HepG2 (cell line): ENCODE measurements around the gene PTCH1. TPM values are rescaled to one million over a fixed set of nuclear protein-coding genes. Genes with fewer than 3 reads are reported as not detected.

Experiments
- ATAC-seq: fragments of 200-7000 bp; cut with Tn5 transposase; 3 replicates; pipeline ENCODE4 v1.9.1; 2020; ENCODE audit warnings: mild to moderate bottlenecking, moderate library complexity
- BruUV-seq: library from RNA; stranded (reverse); fragments of 400-500 nt; replicated peaks from 2 replicates; lab custom pipeline; 2021; lab: Mats Ljungman, UMichigan
- CTCF ChIA-PET: fragments of 300-600 bp; formaldehyde crosslinking; extraction: SDS; loops from one replicate; lab custom pipeline; 2021; ENCODE audit warnings: low total read pairs, inconsistent platforms, low intra/inter-chr PET ratio; lab: Yijun Ruan, JAX
- POLR2A ChIA-PET: fragments of 350-600 bp; sonication (Branson Sonifier 250); formaldehyde crosslinking; loops from one replicate; lab custom pipeline; 2020; ENCODE audit warnings: antibody characterized with exemption, inconsistent platforms; lab: Yijun Ruan, JAX
- DNase-seq: peaks from one replicate; pipeline ENCODE4 v3.0.0-alpha.2; 2015; ENCODE audit warnings: low spot score
- FAIRE-seq: peaks from 3 replicates; lab custom pipeline; 2011; peaks lifted over from hg19 to GRCh38; lab: Jason Lieb, UNC
- H2AFZ ChIP-seq: one replicate; pipeline ENCODE4 v1.6.1; 2011; ENCODE audit warnings: low read length, inconsistent platforms
- H3K27ac ChIP-seq: fragments of 300-600 bp; 3 replicates; pipeline ENCODE4 v1.8.0; 2011; ENCODE audit warnings: mixed run types, mild to moderate bottlenecking, mixed read lengths, low read length, inconsistent platforms; ENCODE audit not compliant: insufficient read depth; ENCODE audit errors: extremely low read length
- H3K27me3 ChIP-seq, 2 experiments: fragments of 200-600 bp in 1 of 2; 2 replicates in 1 of 2; 3 replicates in 1 of 2; pipeline versions ENCODE4 v1.6.0 to v1.8.0; 2011; ENCODE audit warnings: low read length in 2 of 2, mild to moderate bottlenecking in 2 of 2, moderate library complexity in 2 of 2, inconsistent platforms in 1 of 2; ENCODE audit not compliant: insufficient read depth in 2 of 2, control insufficient read depth in 1 of 2
- H3K36me3 ChIP-seq, 2 experiments: fragments of 200-600 bp in 1 of 2; replicated peaks in 1 of 2; 2 replicates in 1 of 2; 3 replicates in 1 of 2; pipeline versions ENCODE4 v1.5.1 to v1.8.0; 2011; ENCODE audit warnings: low read length in 2 of 2, inconsistent platforms in 1 of 2; ENCODE audit not compliant: insufficient read depth in 2 of 2, control insufficient read depth in 1 of 2
- H3K4me1 ChIP-seq: 2 replicates; pipeline ENCODE4 v1.5.1; 2012; ENCODE audit warnings: low read length, inconsistent platforms; ENCODE audit not compliant: insufficient read depth
- H3K4me2 ChIP-seq: 2 replicates; pipeline ENCODE4 v1.6.0; 2011; ENCODE audit warnings: low read depth, low read length, inconsistent platforms
- H3K4me3 ChIP-seq, 3 experiments: fragments of 200-600 bp in 1 of 3; sonication (generic), shearing (Covaris generic) in 1 of 3; replicated peaks in 1 of 3; 2 replicates each; pipeline ENCODE4 v1.5.1; 2011 to 2016; ENCODE audit warnings: low read length in 3 of 3, inconsistent platforms in 2 of 3, low read depth in 2 of 3, mild to moderate bottlenecking in 2 of 3, control low read depth in 1 of 3, mixed read lengths in 1 of 3; ENCODE audit not compliant: insufficient read depth in 1 of 3
- H3K79me2 ChIP-seq: one replicate; pipeline ENCODE4 v1.6.1; 2011; ENCODE audit warnings: low read length, inconsistent platforms; ENCODE audit not compliant: insufficient read depth
- H3K9ac ChIP-seq: 2 replicates; pipeline ENCODE4 v1.6.0; 2011; ENCODE audit warnings: mild to moderate bottlenecking, low read depth, low read length, inconsistent platforms; ENCODE audit not compliant: insufficient read depth
- H3K9me3 ChIP-seq: 2 replicates; pipeline ENCODE4 v1.5.1; 2012; ENCODE audit warnings: mild to moderate bottlenecking, low read length
- H4K20me1 ChIP-seq: 2 replicates; pipeline ENCODE4 v1.6.0; 2011; ENCODE audit warnings: inconsistent platforms, mild to moderate bottlenecking, low read length, moderate library complexity; ENCODE audit not compliant: insufficient read depth
- ATAD3A ChIP-seq: sonication (generic); formaldehyde crosslinking; IDR thresholded peaks from 2 replicates; pipeline ENCODE4 v1.4.0; 2020; ENCODE audit warnings: missing genetic modification reagents
- BCLAF1 ChIP-seq: fragments of 450-650 bp; IDR thresholded peaks from 2 replicates; pipeline ENCODE4 v1.6.1; 2017; ENCODE audit warnings: mild to moderate bottlenecking
- KDM5B ChIP-seq: sonication (generic); formaldehyde crosslinking; IDR thresholded peaks from 2 replicates; pipeline ENCODE4 v1.4.0; 2020; ENCODE audit warnings: missing genetic modification reagents, mild to moderate bottlenecking, borderline replicate concordance
- ONECUT2 ChIP-seq: sonication (generic); formaldehyde crosslinking; IDR thresholded peaks from 2 replicates; pipeline ENCODE4 v1.4.0; 2020; ENCODE audit warnings: missing genetic modification reagents
- RAD51 ChIP-seq: fragments of 450-650 bp; IDR thresholded peaks from 2 replicates; pipeline ENCODE4 v1.6.1; 2016; ENCODE audit warnings: borderline replicate concordance
- RXRA ChIP-seq: sonication (generic); formaldehyde crosslinking; IDR thresholded peaks from 2 replicates; pipeline ENCODE4 v1.5.1; 2020; ENCODE audit warnings: missing genetic modification reagents
- ZNF33B ChIP-seq: sonication (generic); formaldehyde crosslinking; IDR thresholded peaks from 2 replicates; pipeline ENCODE4 v1.5.1; 2020; ENCODE audit warnings: mild to moderate bottlenecking, missing genetic modification reagents
- WGBS: methylation state at CpG from one replicate; pipeline ENCODE4 v1.1.6; 2017; ENCODE audit warnings: low lambda C conversion rate; 5-methylcytosine and 5-hydroxymethylcytosine counted together
- in situ Hi-C: cut with HindIII; loops from 2 replicates; pipeline ENCODE4 v1.10.0; 2017; ENCODE audit warnings: low pct_unique_long_range_greater_than_20kb; ENCODE audit not compliant: extremely low pct_ligation_motif_present
- intact Hi-C: fragments of 100-400 bp; cut with micrococcal nuclease; formaldehyde crosslinking; loops from one replicate; pipeline ENCODE4 v1.10.0; 2022; ENCODE audit not compliant: unreplicated experiment
- polyA plus RNA-seq, 8 experiments: library from polyadenylated mRNA; depleted of rRNA in 3 of 8; stranded (reverse) in 7 of 8; unstranded in 1 of 8; fragments of >200 nt; fragmentation: Illumina TruSeq in 4 of 8; extraction: Trizol in 4 of 8; gene quantifications; 2 replicates each; pipeline versions ENCODE4 v1.2.1 to v1.2.3, GENCODE V29; 2011 to 2016; ENCODE audit warnings: low read depth in 4 of 8, missing spikeins in 1 of 8, mixed read lengths in 1 of 8; ENCODE audit not compliant: insufficient read depth in 1 of 8
- total RNA-seq, 5 experiments: library from RNA; depleted of rRNA; stranded (reverse); fragments of >200 nt; fragmentation: Illumina TruSeq; extraction: Trizol; gene quantifications; 2 replicates each; pipeline ENCODE4 v1.2.3, GENCODE V29; 2016; ENCODE audit warnings: low read depth in 1 of 5

PTCH1 gene
- total and polyA plus RNA-seq, 2 of the 13 experiments (the other 11 are each of a cell fraction or from before 2014, with no cell fraction given): 2.8 to 3.9 TPM

GRCh38 chr9:95460518-95461164 is 56.1 kb downstream of the PTCH1 start:
- Histone ChIP-seq H3K27ac (no peak overlapping the region), H3K79me2 (no peaks in the 10 kb centered on the region), H4K20me1 (no peaks in the 10 kb centered on the region), H3K9ac (no peak overlapping the region), H3K9me3 (no peaks in the 10 kb centered on the region), H3K27me3 (no peaks in the 10 kb centered on the region), H3K4me3 (no peak overlapping the region), H3K36me3 (peaks cover 13 to 57% of the 10 kb centered on the region in 2 experiments), H3K4me2 (no peak overlapping the region), H3K4me1 (no peaks in the 10 kb centered on the region), H2AFZ (no peak overlapping the region)
- DNase-seq (no peak), ATAC-seq (no peak), FAIRE-seq (no peak)
- ChIA-PET POLR2A (no interaction called here), CTCF (no interaction called here)
- no TSS peak for BruUV-seq
- no peak for TF ChIP-seq ZNF33B
- no peak for TF ChIP-seq RAD51
- TF ChIP-seq KDM5B (CRISPR knock-in tag): no peak
- TF ChIP-seq ATAD3A: no peak
- no peak for TF ChIP-seq RXRA (CRISPR knock-in tag)
- TF ChIP-seq BCLAF1: no peak
- TF ChIP-seq ONECUT2 (CRISPR knock-in tag): no peak
- intact Hi-C loops (no loop called here), in situ Hi-C loops (no loop called here)
- 96% methylated on average over 11 of the region's 13 CpGs for WGBS
